ENCODE results near the gene CACHD1.

CACHD1 gene

GRCh38 chr1:64545118-64545843, 75.4 kb downstream of the CACHD1 start:
- Histone ChIP-seq H3K27me3 (ENCODE audit: low read depth) (no peaks in the 10 kb centered on the region), H3K36me3 (replicated peaks) (no peaks in the 10 kb centered on the region), H3K4me1 (peaks cover 43% of the 10 kb centered on the region), H3K9me3 (no peaks in the 10 kb centered on the region), H3K4me3 (no peak overlapping the region)
- in situ Hi-C loops (cut with MboI; ENCODE audit: low sequenced_read_pairs): no loop called here
- DNase-seq (ENCODE audit: low spot score in 2 of 2): no peak

- peak; percentile 53 to 63 for DNase-seq (ENCODE audit: low spot score in 2 of 2)
- Histone ChIP-seq H3K4me1 (peaks cover 36% of the 10 kb centered on the region), H3K27me3 (ENCODE audit: low read depth) (no peaks in the 10 kb centered on the region), H3K4me3 (no peak overlapping the region), H3K9me3 (no peaks in the 10 kb centered on the region), H3K36me3 (replicated peaks) (no peaks in the 10 kb centered on the region)
- in situ Hi-C loops (cut with MboI; ENCODE audit: low sequenced_read_pairs): no loop called here
These were observed 76.1 kb downstream of the CACHD1 start for GRCh38 chr1:64546013-64546412.

GRCh38 chr1:64549464-64550239, 79.7 kb downstream of the CACHD1 start:
- H3K9me3 ChIP-seq: no peaks in the 10 kb centered on the region
- no peaks in the 10 kb centered on the region for H3K36me3 ChIP-seq (replicated peaks)
- peaks cover 14% of the 10 kb centered on the region for H3K4me1 ChIP-seq
- DNase-seq (ENCODE audit: low spot score in 2 of 2): no peak
- no peak overlapping the region for H3K4me3 ChIP-seq
- in situ Hi-C loops (cut with MboI; ENCODE audit: low sequenced_read_pairs): no loop called here
- H3K27me3 ChIP-seq (ENCODE audit: low read depth): no peaks in the 10 kb centered on the region

GRCh38 chr1:64550510-64550909, 80.6 kb downstream of the CACHD1 start:
- H3K27me3 ChIP-seq (ENCODE audit: low read depth): no peaks in the 10 kb centered on the region
- H3K36me3 ChIP-seq (replicated peaks): no peaks in the 10 kb centered on the region
- peaks cover 6% of the 10 kb centered on the region for H3K4me1 ChIP-seq
- no peak overlapping the region for H3K4me3 ChIP-seq
- in situ Hi-C loops (cut with MboI; ENCODE audit: low sequenced_read_pairs): no loop called here
- DNase-seq (ENCODE audit: low spot score in 2 of 2): no peak
- H3K9me3 ChIP-seq: no peaks in the 10 kb centered on the region

GRCh38 chr1:64550946-64551605, 81.1 kb downstream of the CACHD1 start:
- in situ Hi-C loops (cut with MboI; ENCODE audit: low sequenced_read_pairs): no loop called here
- Histone ChIP-seq H3K4me1 (peaks cover under 1% of the 10 kb centered on the region; the same call in 1 of the 2 replicates), H3K27me3 (ENCODE audit: low read depth) (no peaks in the 10 kb centered on the region), H3K36me3 (replicated peaks) (no peaks in the 10 kb centered on the region), H3K9me3 (no peaks in the 10 kb centered on the region), H3K4me3 (no peak overlapping the region)
- no peak for DNase-seq (ENCODE audit: low spot score in 2 of 2)

GRCh38 chr1:64553285-64553684, 83.4 kb downstream of the CACHD1 start:
- in situ Hi-C loops (cut with MboI; ENCODE audit: low sequenced_read_pairs): no loop called here

GRCh38 chr1:64555947-64556346, 86.0 kb downstream of the CACHD1 start:
- Histone ChIP-seq H3K27me3 (ENCODE audit: low read depth) (no peaks in the 10 kb centered on the region), H3K4me1 (no peaks in the 10 kb centered on the region), H3K36me3 (replicated peaks) (peaks cover 4% of the 10 kb centered on the region; the same call in 1 of the 2 replicates), H3K9me3 (no peaks in the 10 kb centered on the region), H3K4me3 (no peak overlapping the region)
- in situ Hi-C loops (cut with MboI; ENCODE audit: low sequenced_read_pairs): no loop called here
- DNase-seq (ENCODE audit: low spot score in 2 of 2): no peak

More at GRCh38 chr1:64553285-64553684, 83.4 kb downstream of the CACHD1 start:
- H3K4me1 ChIP-seq: no peaks in the 10 kb centered on the region
- H3K4me3 ChIP-seq: no peak overlapping the region
- H3K36me3 ChIP-seq (replicated peaks): no peaks in the 10 kb centered on the region
- H3K27me3 ChIP-seq (ENCODE audit: low read depth): no peaks in the 10 kb centered on the region
- H3K9me3 ChIP-seq: no peaks in the 10 kb centered on the region
- no peak for DNase-seq (ENCODE audit: low spot score in 2 of 2)

GRCh38 chr1:64561993-64562392, 92.1 kb downstream of the CACHD1 start:
- no peak for DNase-seq (ENCODE audit: low spot score in 2 of 2)
- Histone ChIP-seq H3K4me3 (no peak overlapping the region), H3K4me1 (peaks cover 4% of the 10 kb centered on the region; the same call in 1 of the 2 replicates), H3K9me3 (0 out of 2 replicates have a peak, but pooled peaks cover 3% of the 10 kb centered on the region), H3K36me3 (replicated peaks) (peaks cover 4% of the 10 kb centered on the region; the same call in 1 of the 2 replicates), H3K27me3 (ENCODE audit: low read depth) (no peaks in the 10 kb centered on the region)
- in situ Hi-C loops (cut with MboI; ENCODE audit: low sequenced_read_pairs): no loop called here

GRCh38 chr1:64563958-64564565, 94.1 kb downstream of the CACHD1 start:
- H3K4me3 ChIP-seq: no peak overlapping the region
- no peak for DNase-seq (ENCODE audit: low spot score in 2 of 2)
- peaks cover 4% of the 10 kb centered on the region; the same call in 1 of the 2 replicates for H3K4me1 ChIP-seq
- H3K9me3 ChIP-seq: 0 out of 2 replicates have a peak, but pooled peaks cover 3% of the 10 kb centered on the region
- in situ Hi-C loops (cut with MboI; ENCODE audit: low sequenced_read_pairs): no loop called here
- H3K27me3 ChIP-seq (ENCODE audit: low read depth): no peaks in the 10 kb centered on the region
- peaks cover under 1% of the 10 kb centered on the region for H3K36me3 ChIP-seq (replicated peaks)

GRCh38 chr1:64564891-64565290, 95.0 kb downstream of the CACHD1 start:
- H3K9me3 ChIP-seq: 0 out of 2 replicates have a peak, but pooled peaks cover 3% of the 10 kb centered on the region
- no peak for DNase-seq (ENCODE audit: low spot score in 2 of 2)
- H3K4me3 ChIP-seq: no peak overlapping the region
- peaks cover 4% of the 10 kb centered on the region; the same call in 1 of the 2 replicates for H3K4me1 ChIP-seq
- in situ Hi-C loops (cut with MboI; ENCODE audit: low sequenced_read_pairs): no loop called here
- H3K27me3 ChIP-seq (ENCODE audit: low read depth): no peaks in the 10 kb centered on the region
- no peaks in the 10 kb centered on the region; the same call in 1 of the 2 replicates for H3K36me3 ChIP-seq (replicated peaks)

GRCh38 chr1:64567426-64568170, 97.7 kb downstream of the CACHD1 start:
- H3K9me3 ChIP-seq: no peaks in the 10 kb centered on the region
- no peak overlapping the region for H3K4me3 ChIP-seq
- no peaks in the 10 kb centered on the region for H3K27me3 ChIP-seq (ENCODE audit: low read depth)
- peaks cover 19% of the 10 kb centered on the region for H3K4me1 ChIP-seq
- in situ Hi-C loops (cut with MboI; ENCODE audit: low sequenced_read_pairs): no loop called here
- DNase-seq (ENCODE audit: low spot score in 2 of 2): no peak
- H3K36me3 ChIP-seq (replicated peaks): no peaks in the 10 kb centered on the region; the same call in 1 of the 2 replicates

GRCh38 chr1:64568171-64568450, 98.2 kb downstream of the CACHD1 start:
- no peak for DNase-seq (ENCODE audit: low spot score in 2 of 2)
- Histone ChIP-seq H3K36me3 (replicated peaks) (no peaks in the 10 kb centered on the region; the same call in 1 of the 2 replicates), H3K27me3 (ENCODE audit: low read depth) (no peaks in the 10 kb centered on the region), H3K4me3 (no peak overlapping the region), H3K4me1 (peaks cover 24% of the 10 kb centered on the region), H3K9me3 (no peaks in the 10 kb centered on the region)
- in situ Hi-C loops (cut with MboI; ENCODE audit: low sequenced_read_pairs): no loop called here

- Histone ChIP-seq H3K4me3 (no peak overlapping the region), H3K36me3 (replicated peaks) (no peaks in the 10 kb centered on the region; the same call in 1 of the 2 replicates), H3K27me3 (ENCODE audit: low read depth) (no peaks in the 10 kb centered on the region), H3K9me3 (no peaks in the 10 kb centered on the region), H3K4me1 (peaks cover 30% of the 10 kb centered on the region)
- no peak for DNase-seq (ENCODE audit: low spot score in 2 of 2)
- in situ Hi-C loops (cut with MboI; ENCODE audit: low sequenced_read_pairs): no loop called here
These were observed 99.5 kb downstream of the CACHD1 start for GRCh38 chr1:64569411-64569810.
